Ectodermal cell (in vitro differentiated cells): ENCODE data around the gene SRGAP3.

Experiments
- H3K27ac ChIP-seq: 2 replicates; pipeline ENCODE4 v1.7.0; 2013; ENCODE audit warnings: mild to moderate bottlenecking, low read depth, low read length; ENCODE audit not compliant: insufficient read depth, poor library complexity, severe bottlenecking
- H3K27me3 ChIP-seq: 2 replicates; pipeline ENCODE4 v1.7.0; 2013; ENCODE audit warnings: mild to moderate bottlenecking, low read length; ENCODE audit not compliant: insufficient read depth, control insufficient read depth, poor library complexity, severe bottlenecking
- H3K36me3 ChIP-seq: one replicate; pipeline ENCODE4 v1.7.0; 2013; ENCODE audit warnings: low read length; ENCODE audit not compliant: control insufficient read depth, insufficient read depth
- H3K4me1 ChIP-seq: one replicate; pipeline ENCODE4 v1.7.0; 2013; ENCODE audit warnings: low read length; ENCODE audit not compliant: control insufficient read depth, insufficient read depth
- H3K4me3 ChIP-seq: 2 replicates; pipeline ENCODE4 v1.7.0; 2013; ENCODE audit warnings: low read depth, low read length, control low read depth; ENCODE audit not compliant: insufficient read depth
- H3K9me3 ChIP-seq: 2 replicates; pipeline ENCODE4 v1.7.0; 2013; ENCODE audit warnings: mild to moderate bottlenecking, low read length, moderate library complexity; ENCODE audit not compliant: control insufficient read depth
- WGBS, 2 experiments: methylation state at CpG; one replicate each; pipeline ENCODE4 v1.1.7; 2013; ENCODE audit warnings: missing lambda C conversion rate in 2 of 2; 5-methylcytosine and 5-hydroxymethylcytosine counted together

SRGAP3 gene

GRCh38 chr3:8931342-8931741, 318.1 kb downstream of the SRGAP3 start:
- no peaks in the 10 kb centered on the region for H3K9me3 ChIP-seq
- no peak overlapping the region for H3K4me3 ChIP-seq
- H3K27me3 ChIP-seq: no peaks in the 10 kb centered on the region
- no peaks in the 10 kb centered on the region for H3K4me1 ChIP-seq
- no peak overlapping the region for H3K27ac ChIP-seq
- WGBS, 2 experiments: 95 to 100% methylated on average over 2 to 3 of the region's 3 CpGs
- no peaks in the 10 kb centered on the region for H3K36me3 ChIP-seq
